HG02943 (cell line): ENCODE measurements around the gene EIPR1.
A peak's percentile ranks its signal among the peaks of the same experiment; 100 is the strongest.

ENCODE experiments used
- ATAC-seq: cut with Tn5 transposase; IDR thresholded peaks from one replicate; pipeline ENCODE4 v1.9.1; 2021; ENCODE audit warnings: mild to moderate bottlenecking, low read depth, moderate library complexity; ENCODE audit not compliant: unreplicated experiment

The EIPR1 gene

GRCh38 chr2:3309496-3310355, 67.9 kb downstream of the EIPR1 start:
- no peak for ATAC-seq

- ATAC-seq, result no peak
Measured at GRCh38 chr2:3307901-3308300, 69.7 kb downstream of the EIPR1 start.

- ATAC-seq, result no peak
Measured at GRCh38 chr2:3307236-3307635, 70.4 kb downstream of the EIPR1 start.

- no peak for ATAC-seq
Measured at GRCh38 chr2:3305952-3306351, 71.7 kb downstream of the EIPR1 start.

- no peak for ATAC-seq
Measured at GRCh38 chr2:3305431-3305830, 72.2 kb downstream of the EIPR1 start.

GRCh38 chr2:3303583-3304406, 73.8 kb downstream of the EIPR1 start:
- peak; percentile 97 for ATAC-seq

- ATAC-seq, result no peak
Measured at GRCh38 chr2:3302751-3303582, 74.7 kb downstream of the EIPR1 start.

- ATAC-seq, result no peak
Measured at GRCh38 chr2:3302421-3302750, 75.2 kb downstream of the EIPR1 start.

- no peak for ATAC-seq
Measured at GRCh38 chr2:3301001-3301400, 76.6 kb downstream of the EIPR1 start.

GRCh38 chr2:3300224-3300995, 77.2 kb downstream of the EIPR1 start:
- ATAC-seq, result no peak

- ATAC-seq, result no peak
Measured at GRCh38 chr2:3299703-3300102, 77.9 kb downstream of the EIPR1 start.

GRCh38 chr2:3299130-3299529, 78.5 kb downstream of the EIPR1 start:
- no peak for ATAC-seq

- no peak for ATAC-seq
Measured at GRCh38 chr2:3298191-3298590, 79.4 kb downstream of the EIPR1 start.

GRCh38 chr2:3297523-3297922, 80.1 kb downstream of the EIPR1 start:
- ATAC-seq, result no peak

- ATAC-seq, result no peak
Measured at GRCh38 chr2:3296182-3296972, 81.2 kb downstream of the EIPR1 start.

GRCh38 chr2:3294493-3294892, 83.1 kb downstream of the EIPR1 start:
- no peak for ATAC-seq

- no peak for ATAC-seq
Measured at GRCh38 chr2:3294069-3294468, 83.5 kb downstream of the EIPR1 start.

GRCh38 chr2:3293221-3293620, 84.4 kb downstream of the EIPR1 start:
- ATAC-seq, result no peak

- no peak for ATAC-seq
Measured at GRCh38 chr2:3292416-3292815, 85.2 kb downstream of the EIPR1 start.
